H9 (cell line): ENCODE results near the gene PXYLP1. TPM values are rescaled to one million over a fixed set of nuclear protein-coding genes. Genes with fewer than 3 reads are reported as not detected.
A peak's percentile ranks its signal among the peaks of the same experiment; 100 is the strongest.

ENCODE experiments used
- DNase-seq: peaks from one replicate; pipeline ENCODE4 v3.0.0-alpha.2; 2017
- H2AFZ ChIP-seq: one replicate; pipeline ENCODE4 v1.6.1; 2013; ENCODE audit warnings: mild to moderate bottlenecking, low read length, control low read depth, moderate library complexity
- H2AK5ac ChIP-seq: 2 replicates; pipeline ENCODE4 v1.6.1; 2013; ENCODE audit warnings: low read length, control low read depth, mixed read lengths; ENCODE audit not compliant: insufficient read length
- H2BK120ac ChIP-seq: one replicate; pipeline ENCODE4 v1.6.1; 2013; ENCODE audit warnings: low read depth, mild to moderate bottlenecking, low read length, control low read depth, inconsistent platforms; ENCODE audit not compliant: poor library complexity, severe bottlenecking
- H2BK12ac ChIP-seq: 2 replicates; pipeline ENCODE4 v1.6.1; 2013; ENCODE audit warnings: low read length, control low read depth, mixed read lengths, low read depth; ENCODE audit not compliant: insufficient read length
- H2BK15ac ChIP-seq: 2 replicates; pipeline ENCODE4 v1.6.1; 2013; ENCODE audit warnings: low read depth, low read length, control low read depth
- H2BK20ac ChIP-seq: one replicate; pipeline ENCODE4 v1.6.1; 2013; ENCODE audit warnings: low read depth, mild to moderate bottlenecking, low read length, control low read depth, inconsistent platforms; ENCODE audit not compliant: poor library complexity, severe bottlenecking
- H2BK5ac ChIP-seq: 2 replicates; pipeline ENCODE4 v1.6.1; 2013; ENCODE audit warnings: low read length, control low read depth, mixed read lengths; ENCODE audit not compliant: insufficient read length
- H3K14ac ChIP-seq: 2 replicates; pipeline ENCODE4 v1.6.1; 2013; ENCODE audit warnings: low read length, control low read depth; ENCODE audit not compliant: insufficient read depth
- H3K18ac ChIP-seq: 2 replicates; pipeline ENCODE4 v1.6.1; 2013; ENCODE audit warnings: low read depth, mild to moderate bottlenecking, mixed read lengths, low read length, control low read depth; ENCODE audit not compliant: insufficient read length
- H3K23ac ChIP-seq: 2 replicates; pipeline ENCODE4 v1.6.1; 2013; ENCODE audit warnings: low read length, control low read depth, mixed read lengths, low read depth; ENCODE audit not compliant: insufficient read length
- H3K23me2 ChIP-seq: 2 replicates; pipeline ENCODE4 v1.6.1; 2013; ENCODE audit warnings: low read depth, mild to moderate bottlenecking, mixed read lengths, low read length, control low read depth; ENCODE audit not compliant: insufficient read length, poor library complexity, severe bottlenecking
- H3K27ac ChIP-seq: 2 replicates; pipeline ENCODE4 v1.5.1; 2013; ENCODE audit warnings: low read length, control low read depth, mixed read lengths, low read depth; ENCODE audit not compliant: insufficient read length
- H3K27me3 ChIP-seq: 2 replicates; pipeline ENCODE4 v1.6.1; 2013; ENCODE audit warnings: low read length, control low read depth, inconsistent platforms; ENCODE audit not compliant: insufficient read depth
- H3K4ac ChIP-seq: 2 replicates; pipeline ENCODE4 v1.6.1; 2013; ENCODE audit warnings: low read depth, mild to moderate bottlenecking, control low read depth, inconsistent platforms, low read length, moderate library complexity
- H3K4me1 ChIP-seq: 2 replicates; pipeline ENCODE4 v1.6.1; 2013; ENCODE audit warnings: low read length, control low read depth, inconsistent platforms; ENCODE audit not compliant: insufficient read depth
- H3K4me2 ChIP-seq: 2 replicates; pipeline ENCODE4 v1.6.1; 2013; ENCODE audit warnings: low read length, control low read depth, mixed read lengths; ENCODE audit not compliant: insufficient read length, insufficient read depth
- H3K56ac ChIP-seq: 2 replicates; pipeline ENCODE4 v1.6.1; 2013; ENCODE audit warnings: low read depth, mild to moderate bottlenecking, mixed read lengths, low read length, control low read depth; ENCODE audit not compliant: insufficient read length
- H3K79me1 ChIP-seq: 2 replicates; pipeline ENCODE4 v1.6.1; 2013; ENCODE audit warnings: low read depth, mild to moderate bottlenecking, moderate library complexity, low read length, control low read depth, inconsistent platforms; ENCODE audit not compliant: insufficient read depth, poor library complexity, severe bottlenecking
- H3K79me2 ChIP-seq: 2 replicates; pipeline ENCODE4 v1.6.1; 2013; ENCODE audit warnings: low read length, control low read depth, inconsistent platforms; ENCODE audit not compliant: insufficient read depth
- H3K9ac ChIP-seq: 2 replicates; pipeline ENCODE4 v1.6.1; 2013; ENCODE audit warnings: low read length, control low read depth, mixed read lengths; ENCODE audit not compliant: insufficient read length; ENCODE audit errors: extremely low read depth
- H3K9me3 ChIP-seq: one replicate; pipeline ENCODE4 v1.6.1; 2013; ENCODE audit warnings: low read depth, low read length, inconsistent platforms; ENCODE audit not compliant: control insufficient read depth
- H3T11ph ChIP-seq: one replicate; pipeline ENCODE4 v1.6.1; 2013; ENCODE audit warnings: mild to moderate bottlenecking, low read length, control low read depth, inconsistent platforms
- H4K20me1 ChIP-seq: one replicate; pipeline ENCODE4 v1.6.1; 2013; ENCODE audit not compliant: control insufficient read depth, insufficient read length, insufficient read depth
- H4K5ac ChIP-seq: 2 replicates; pipeline ENCODE4 v1.6.1; 2013; ENCODE audit warnings: low read depth, mild to moderate bottlenecking, mixed read lengths, low read length, control low read depth; ENCODE audit not compliant: insufficient read length
- H4K8ac ChIP-seq: replicated peaks from 2 replicates; pipeline ENCODE4 v1.6.1; 2013; ENCODE audit warnings: low read length, control low read depth, mixed read lengths, low read depth; ENCODE audit not compliant: insufficient read length
- H4K91ac ChIP-seq: 2 replicates; pipeline ENCODE4 v1.6.1; 2013; ENCODE audit warnings: low read depth, mild to moderate bottlenecking, moderate library complexity, mixed read lengths, low read length, control low read depth; ENCODE audit not compliant: insufficient read length
- H3K27ac Mint-ChIP-seq, 3 experiments: 2 replicates in 2 of 3; 3 replicates in 1 of 3; pipeline ENCODE4 v1.8.0; 2020 to 2021; ENCODE audit warnings: mixed read lengths in 3 of 3, mild to moderate bottlenecking in 1 of 3, moderate library complexity in 1 of 3
- H3K27me3 Mint-ChIP-seq: 2 replicates; pipeline ENCODE4 v1.8.0; 2021; ENCODE audit warnings: low read depth, mild to moderate bottlenecking, moderate library complexity, mixed read lengths
- H3K36me3 Mint-ChIP-seq, 3 experiments: 2 replicates in 2 of 3; 3 replicates in 1 of 3; pipeline ENCODE4 v1.8.0; 2020 to 2021; ENCODE audit warnings: low read depth in 3 of 3, mixed read lengths in 3 of 3; ENCODE audit not compliant: insufficient read depth in 1 of 3
- H3K4me1 Mint-ChIP-seq, 2 experiments: 2 replicates each; pipeline ENCODE4 v1.8.0; 2020; ENCODE audit warnings: mixed read lengths in 2 of 2
- H3K4me3 Mint-ChIP-seq, 2 experiments: 2 replicates in 1 of 2; 3 replicates in 1 of 2; pipeline ENCODE4 v1.8.0; 2020 to 2021; ENCODE audit warnings: mild to moderate bottlenecking in 2 of 2, mixed read lengths in 2 of 2, moderate library complexity in 1 of 2
- H3K9me3 Mint-ChIP-seq, 2 experiments: 2 replicates in 1 of 2; 3 replicates in 1 of 2; pipeline ENCODE4 v1.8.0; 2020; ENCODE audit warnings: mild to moderate bottlenecking in 2 of 2, mixed read lengths in 2 of 2, moderate library complexity in 1 of 2
- WGBS: extraction: QIAGEN DNeasy Blood & Tissue Kit; methylation state at CpG from one replicate; pipeline ENCODE4 v1.1.7; 2013; ENCODE audit warnings: missing lambda C conversion rate, low lambda C conversion rate, mixed read lengths; ENCODE audit not compliant: insufficient read length; ENCODE audit errors: extremely low coverage; 5-methylcytosine and 5-hydroxymethylcytosine counted together
- total RNA-seq: library from RNA; stranded (reverse); gene quantifications from 2 replicates; pipeline ENCODE4 v1.2.1, GENCODE V29; 2021
- TF ChIP-seq, protein P1 (sequence below): fragments of 200-600 bp; sonication (generic); conservative IDR thresholded peaks from 3 replicates; pipeline ENCODE4 v1.8.0; 2021; ENCODE audit warnings: antibody characterized with exemption, mild to moderate bottlenecking

Gene PXYLP1
- total RNA-seq, 1 experiment from 2014 or later = 17.9 TPM

DNA sequence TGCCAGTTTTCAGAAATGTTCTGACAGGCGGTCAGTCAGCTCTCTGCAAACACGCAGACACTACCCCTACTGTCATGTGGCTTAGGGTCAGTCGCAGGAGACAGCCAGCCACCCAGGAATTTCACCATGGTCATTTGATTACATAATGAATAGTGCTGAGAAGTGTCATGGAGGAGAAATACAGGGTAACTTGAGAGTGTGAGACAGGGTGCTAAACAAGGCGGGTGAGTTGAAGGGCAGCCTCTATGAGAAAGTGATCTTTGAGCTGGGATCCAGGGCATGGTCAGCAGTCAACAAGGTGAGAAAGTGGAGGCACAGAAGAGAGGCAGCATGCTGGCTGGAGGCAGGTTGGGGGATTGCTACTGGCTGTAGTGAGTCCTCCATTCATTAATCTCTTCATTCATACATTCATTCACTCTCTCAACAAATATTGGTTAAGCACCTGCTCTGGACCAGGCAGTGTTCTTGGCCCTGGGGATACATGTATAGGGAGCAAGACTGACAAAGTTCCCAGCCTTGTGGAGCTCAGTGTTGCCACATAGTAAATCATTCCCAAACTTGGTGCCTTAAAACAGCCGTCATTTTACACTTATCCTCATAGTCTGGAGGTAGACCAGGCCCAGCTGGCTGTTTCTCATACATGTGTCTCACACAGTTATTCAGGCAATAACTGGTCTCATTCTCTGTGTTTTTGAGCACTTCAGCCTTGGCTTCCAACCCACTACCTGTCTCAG lies 14.8 kb downstream of the PXYLP1 start:
- Histone ChIP-seq H2AFZ (no peak overlapping the region), H3K23me2 (no peaks in the 10 kb centered on the region), H2AK5ac (no peak overlapping the region), H3K27ac (no peak overlapping the region), H3K79me1 (no peaks in the 10 kb centered on the region), H3K4ac (no peak overlapping the region), H3K79me2 (no peaks in the 10 kb centered on the region), H4K5ac (no peak overlapping the region), H2BK12ac (no peak overlapping the region), H4K91ac (no peak overlapping the region), H2BK120ac (no peak overlapping the region), H3K9ac (no peak overlapping the region), H4K20me1 (no peaks in the 10 kb centered on the region), H3K56ac (no peak overlapping the region), H3K14ac (no peak overlapping the region), H3K4me1 (no peaks in the 10 kb centered on the region), H3K18ac (no peak overlapping the region), H3T11ph (no peak overlapping the region), H4K8ac (no peak overlapping the region), H3K23ac (no peak overlapping the region), H3K4me2 (no peak overlapping the region), H2BK20ac (no peak overlapping the region), H2BK5ac (no peak overlapping the region), H2BK15ac (no peak overlapping the region), H3K9me3 (no peaks in the 10 kb centered on the region), H3K27me3 (no peaks in the 10 kb centered on the region)
- peaks cover 2 to 6% of the 10 kb centered on the region in 2 experiments; a peak in 3 of 4 replicates for H3K4me1 Mint-ChIP-seq
- H3K36me3 Mint-ChIP-seq = peaks cover 3 to 16% (median 12%) of the 10 kb centered on the region in 3 experiments; a peak in 5 of 7 replicates
- H3K4me3 Mint-ChIP-seq = no peak overlapping the region
- H3K27ac Mint-ChIP-seq = peak overlapping the region in 1 of 3 experiments; percentile 5; a peak in 1 of 7 replicates
- no peak for DNase-seq
- H3K9me3 Mint-ChIP-seq = no peaks in the 10 kb centered on the region; a peak in 1 of 5 replicates
- WGBS = no CpG with 5 or more reads among the region's 5 CpGs
- H3K27me3 Mint-ChIP-seq = no peaks in the 10 kb centered on the region
- TF ChIP-seq, protein P1, sequence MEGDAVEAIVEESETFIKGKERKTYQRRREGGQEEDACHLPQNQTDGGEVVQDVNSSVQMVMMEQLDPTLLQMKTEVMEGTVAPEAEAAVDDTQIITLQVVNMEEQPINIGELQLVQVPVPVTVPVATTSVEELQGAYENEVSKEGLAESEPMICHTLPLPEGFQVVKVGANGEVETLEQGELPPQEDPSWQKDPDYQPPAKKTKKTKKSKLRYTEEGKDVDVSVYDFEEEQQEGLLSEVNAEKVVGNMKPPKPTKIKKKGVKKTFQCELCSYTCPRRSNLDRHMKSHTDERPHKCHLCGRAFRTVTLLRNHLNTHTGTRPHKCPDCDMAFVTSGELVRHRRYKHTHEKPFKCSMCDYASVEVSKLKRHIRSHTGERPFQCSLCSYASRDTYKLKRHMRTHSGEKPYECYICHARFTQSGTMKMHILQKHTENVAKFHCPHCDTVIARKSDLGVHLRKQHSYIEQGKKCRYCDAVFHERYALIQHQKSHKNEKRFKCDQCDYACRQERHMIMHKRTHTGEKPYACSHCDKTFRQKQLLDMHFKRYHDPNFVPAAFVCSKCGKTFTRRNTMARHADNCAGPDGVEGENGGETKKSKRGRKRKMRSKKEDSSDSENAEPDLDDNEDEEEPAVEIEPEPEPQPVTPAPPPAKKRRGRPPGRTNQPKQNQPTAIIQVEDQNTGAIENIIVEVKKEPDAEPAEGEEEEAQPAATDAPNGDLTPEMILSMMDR = no peak
